HEK293T (cell line): Measurements from ENCODE around the gene KCNQ1OT1.

Experiments
- ARNT ChIP-seq: fragments of 450-650 bp; IDR thresholded peaks from 2 replicates; pipeline ENCODE4 v1.6.1; 2017; ENCODE audit warnings: mild to moderate bottlenecking
- BHLHE40 ChIP-seq: fragments of 450-650 bp; IDR thresholded peaks from 2 replicates; pipeline ENCODE4 v1.6.1; 2016; ENCODE audit warnings: mild to moderate bottlenecking, moderate library complexity, borderline replicate concordance
- CTBP1 ChIP-seq: fragments of 450-650 bp; IDR thresholded peaks from 2 replicates; pipeline ENCODE4 v1.6.1; 2016; ENCODE audit warnings: borderline replicate concordance
- ELF4 ChIP-seq: fragments of 450-650 bp; IDR thresholded peaks from 2 replicates; pipeline ENCODE4 v1.6.1; 2017; ENCODE audit warnings: antibody characterized with exemption
- FOXK2 ChIP-seq: fragments of 450-650 bp; IDR thresholded peaks from 2 replicates; pipeline ENCODE4 v1.6.1; 2016; ENCODE audit warnings: mild to moderate bottlenecking
- FOXM1 ChIP-seq: fragments of 450-650 bp; IDR thresholded peaks from 2 replicates; pipeline ENCODE4 v1.6.1; 2017; ENCODE audit warnings: mild to moderate bottlenecking, borderline replicate concordance
- L3MBTL2 ChIP-seq: fragments of 450-650 bp; conservative IDR thresholded peaks from 2 replicates; pipeline ENCODE4 v1.6.1; 2016; ENCODE audit warnings: mild to moderate bottlenecking
- PKNOX1 ChIP-seq: fragments of 450-650 bp; IDR thresholded peaks from 2 replicates; pipeline ENCODE4 v1.6.1; 2016
- SP1 ChIP-seq: fragments of 450-650 bp; IDR thresholded peaks from 2 replicates; pipeline ENCODE4 v1.6.1; 2017
- SUZ12 ChIP-seq: fragments of 450-650 bp; IDR thresholded peaks from 2 replicates; pipeline ENCODE4 v1.6.1; 2016; ENCODE audit warnings: mild to moderate bottlenecking
- TARDBP ChIP-seq: fragments of 450-650 bp; IDR thresholded peaks from 2 replicates; pipeline ENCODE4 v1.6.1; 2016

GRCh38 chr11:2716376-2717095, 16.7 kb upstream of the KCNQ1OT1 start:
- TF ChIP-seq PKNOX1: no peak
- no peak for TF ChIP-seq FOXM1
- TF ChIP-seq FOXK2: no peak
- no peak for TF ChIP-seq ELF4
- no peak for TF ChIP-seq BHLHE40
- no peak for TF ChIP-seq CTBP1
- TF ChIP-seq SP1: no peak
- TF ChIP-seq SUZ12: no peak
- no peak for TF ChIP-seq ARNT
- TF ChIP-seq L3MBTL2: no peak
- no peak for TF ChIP-seq TARDBP
